ENCODE measurements around the gene PMS1.

PMS1 gene

GRCh38 chr2:189854940-189855339 lies 70.7 kb downstream of the PMS1 start:
- Histone ChIP-seq H3K27ac (replicated peaks) (no peak overlapping the region), H3K4me3 (replicated peaks; ENCODE audit: insufficient read depth, low read length) (no peak overlapping the region), H3K27me3 (ENCODE audit: insufficient read depth, poor library complexity, severe bottlenecking) (no peaks in the 10 kb centered on the region)
- TF ChIP-seq GABPA (IDR thresholded peaks at IDR 0.05; ENCODE audit: low read depth) (no peak), CTCF (IDR thresholded peaks at IDR 0.05; ENCODE audit: insufficient read depth, low read length) (no peak), POLR2AphosphoS5 (IDR thresholded peaks at IDR 0.05; ENCODE audit: low read depth) (no peak)
- no peak for DNase-seq (ENCODE audit: low read depth in 1 of 2, low spot score in 1 of 2)

DNA sequence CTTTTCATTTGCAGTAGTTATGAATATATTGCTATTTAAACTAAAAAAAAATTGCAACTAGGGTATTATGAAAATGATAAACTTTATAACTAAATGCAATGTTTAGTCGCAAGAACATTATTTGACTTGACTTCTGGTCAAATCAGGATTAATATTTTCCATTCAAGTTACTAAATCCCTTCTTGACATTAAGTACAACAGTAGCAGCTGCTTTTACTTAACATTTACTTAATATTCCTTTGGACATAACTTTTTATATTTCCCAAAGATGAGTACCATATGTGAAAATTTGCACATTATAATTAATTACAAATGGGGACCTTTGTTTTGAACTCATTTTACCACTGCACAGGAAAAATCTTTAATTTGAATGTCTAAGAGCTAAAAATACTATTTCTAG lies 74.0 kb downstream of the PMS1 start:
- no peak for TF ChIP-seq POLR2AphosphoS5 (IDR thresholded peaks at IDR 0.05; ENCODE audit: low read depth)
- no peak for TF ChIP-seq CTCF (IDR thresholded peaks at IDR 0.05; ENCODE audit: insufficient read depth, low read length)
- TF ChIP-seq, protein P1, sequence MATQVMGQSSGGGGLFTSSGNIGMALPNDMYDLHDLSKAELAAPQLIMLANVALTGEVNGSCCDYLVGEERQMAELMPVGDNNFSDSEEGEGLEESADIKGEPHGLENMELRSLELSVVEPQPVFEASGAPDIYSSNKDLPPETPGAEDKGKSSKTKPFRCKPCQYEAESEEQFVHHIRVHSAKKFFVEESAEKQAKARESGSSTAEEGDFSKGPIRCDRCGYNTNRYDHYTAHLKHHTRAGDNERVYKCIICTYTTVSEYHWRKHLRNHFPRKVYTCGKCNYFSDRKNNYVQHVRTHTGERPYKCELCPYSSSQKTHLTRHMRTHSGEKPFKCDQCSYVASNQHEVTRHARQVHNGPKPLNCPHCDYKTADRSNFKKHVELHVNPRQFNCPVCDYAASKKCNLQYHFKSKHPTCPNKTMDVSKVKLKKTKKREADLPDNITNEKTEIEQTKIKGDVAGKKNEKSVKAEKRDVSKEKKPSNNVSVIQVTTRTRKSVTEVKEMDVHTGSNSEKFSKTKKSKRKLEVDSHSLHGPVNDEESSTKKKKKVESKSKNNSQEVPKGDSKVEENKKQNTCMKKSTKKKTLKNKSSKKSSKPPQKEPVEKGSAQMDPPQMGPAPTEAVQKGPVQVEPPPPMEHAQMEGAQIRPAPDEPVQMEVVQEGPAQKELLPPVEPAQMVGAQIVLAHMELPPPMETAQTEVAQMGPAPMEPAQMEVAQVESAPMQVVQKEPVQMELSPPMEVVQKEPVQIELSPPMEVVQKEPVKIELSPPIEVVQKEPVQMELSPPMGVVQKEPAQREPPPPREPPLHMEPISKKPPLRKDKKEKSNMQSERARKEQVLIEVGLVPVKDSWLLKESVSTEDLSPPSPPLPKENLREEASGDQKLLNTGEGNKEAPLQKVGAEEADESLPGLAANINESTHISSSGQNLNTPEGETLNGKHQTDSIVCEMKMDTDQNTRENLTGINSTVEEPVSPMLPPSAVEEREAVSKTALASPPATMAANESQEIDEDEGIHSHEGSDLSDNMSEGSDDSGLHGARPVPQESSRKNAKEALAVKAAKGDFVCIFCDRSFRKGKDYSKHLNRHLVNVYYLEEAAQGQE (IDR thresholded peaks at IDR 0.05; ENCODE audit: insufficient replicate concordance, low read depth), result no peak
- H3K27ac ChIP-seq (replicated peaks), result no peak overlapping the region

DNA sequence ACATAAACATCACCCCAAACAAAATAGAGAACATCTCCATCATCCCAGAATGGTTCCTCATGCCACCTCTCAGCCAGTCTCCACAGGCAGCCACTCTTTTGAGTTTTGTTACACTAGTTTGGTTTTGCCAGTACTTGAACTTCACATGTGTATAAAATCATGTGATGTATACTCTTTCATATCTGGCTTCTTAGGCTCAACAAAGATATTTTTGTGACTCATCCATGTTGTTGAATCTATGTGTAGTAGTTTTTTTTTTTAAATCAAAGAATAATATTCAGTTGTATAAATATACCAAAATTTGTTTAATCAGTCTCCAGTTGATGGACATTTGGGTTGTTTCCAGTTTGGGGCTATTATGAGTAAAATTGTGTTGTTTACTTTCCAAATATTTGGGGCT lies 75.9 kb downstream of the PMS1 start:
- H3K4me3 ChIP-seq (replicated peaks; ENCODE audit: insufficient read depth, low read length), result no peak overlapping the region
- H3K27me3 ChIP-seq (ENCODE audit: insufficient read depth, poor library complexity, severe bottlenecking), result no peaks in the 10 kb centered on the region
- H3K27ac ChIP-seq (replicated peaks), result no peak overlapping the region
- no peak for DNase-seq (ENCODE audit: low read depth in 1 of 2, low spot score in 1 of 2)
- no peak for TF ChIP-seq GABPA (IDR thresholded peaks at IDR 0.05; ENCODE audit: low read depth)
- TF ChIP-seq POLR2AphosphoS5 (IDR thresholded peaks at IDR 0.05; ENCODE audit: low read depth), result no peak
- TF ChIP-seq SPI1 (IDR thresholded peaks at IDR 0.05; ENCODE audit: borderline replicate concordance, low read depth), result no peak
- TF ChIP-seq CTCF (IDR thresholded peaks at IDR 0.05; ENCODE audit: insufficient read depth, low read length), result no peak
- TF ChIP-seq, protein P1 (IDR thresholded peaks at IDR 0.05; ENCODE audit: insufficient replicate concordance, low read depth), result no peak

More for the DNA sequence above, 74.0 kb downstream of the PMS1 start:
- no peaks in the 10 kb centered on the region for H3K27me3 ChIP-seq (ENCODE audit: insufficient read depth, poor library complexity, severe bottlenecking)
- H3K4me3 ChIP-seq (replicated peaks; ENCODE audit: insufficient read depth, low read length), result no peak overlapping the region
- no peak for DNase-seq (ENCODE audit: low read depth in 1 of 2, low spot score in 1 of 2)

- no peak overlapping the region for H3K4me3 ChIP-seq (replicated peaks; ENCODE audit: insufficient read depth, low read length)
- H3K27me3 ChIP-seq (ENCODE audit: insufficient read depth, poor library complexity, severe bottlenecking), result no peaks in the 10 kb centered on the region
- no peak for TF ChIP-seq POLR2AphosphoS5 (IDR thresholded peaks at IDR 0.05; ENCODE audit: low read depth)
- TF ChIP-seq SPI1 (IDR thresholded peaks at IDR 0.05; ENCODE audit: borderline replicate concordance, low read depth), result no peak
- TF ChIP-seq GABPA (IDR thresholded peaks at IDR 0.05; ENCODE audit: low read depth), result no peak
- TF ChIP-seq, protein P1 (IDR thresholded peaks at IDR 0.05; ENCODE audit: insufficient replicate concordance, low read depth), result no peak
- no peak for TF ChIP-seq CTCF (IDR thresholded peaks at IDR 0.05; ENCODE audit: insufficient read depth, low read length)
- H3K27ac ChIP-seq (replicated peaks), result no peak overlapping the region
- no peak for DNase-seq (ENCODE audit: low read depth in 1 of 2, low spot score in 1 of 2)
These were observed 78.5 kb downstream of the PMS1 start for GRCh38 chr2:189862751-189863150.
